ENCODE results near the gene RYR2. TPM values are rescaled to one million over a fixed set of nuclear protein-coding genes. Genes with fewer than 3 reads are reported as not detected.
"Not testable (repeated sequence)": the region's sequence is repeated elsewhere in the genome, so short reads cannot be mapped to it uniquely, and the experiment has no call there.

RYR2 gene
- total and polyA plus RNA-seq, 9 of the 15 experiments (the other 6 are each of a cell fraction or from before 2014, with no cell fraction given) = 0.03 to 0.42 (median 0.14) TPM

GRCh38 chr1:237149857-237150256, 107.9 kb downstream of the RYR2 start:
- FAIRE-seq (no peak), ATAC-seq (no peak), DNase-seq (ENCODE audit: extremely low read depth in 1 of 4, low spot score in 3 of 4) (no peak)
- H3K4me1 ChIP-seq (replicated peaks in 1 of 2; ENCODE audit: control insufficient read depth in 2 of 2, insufficient read depth in 2 of 2, low read length in 2 of 2) = no peaks in the 10 kb centered on the region
- H3K79me2 ChIP-seq (ENCODE audit: control insufficient read depth, insufficient read depth, low read length) = no peaks in the 10 kb centered on the region
- intact Hi-C loops (cut with micrococcal nuclease) (no loop called here), in situ Hi-C loops (cut with MboI) (no loop called here)
- H3K27me3 ChIP-seq (ENCODE audit: control insufficient read depth in 2 of 2, insufficient read depth in 2 of 2, low read length in 2 of 2) = no peaks in the 10 kb centered on the region
- H3K36me3 ChIP-seq (ENCODE audit: control insufficient read depth, insufficient read depth, low read length) = no peaks in the 10 kb centered on the region
- H3K9ac ChIP-seq (ENCODE audit: insufficient read depth in 1 of 2, low read depth in 2 of 2, low read length in 2 of 2) = no peak overlapping the region
- no peaks in the 10 kb centered on the region for H4K20me1 ChIP-seq (replicated peaks; ENCODE audit: control insufficient read depth, insufficient read depth, low read length)
- POLR2A ChIA-PET = interaction anchor here (0.6 kb wide), 1 partner anchor 9 kb away, joined by 4 read pairs; no protein-coding TSS in a partner anchor
- CTCF ChIA-PET (ENCODE audit: low intra/inter-chr PET ratio) = no interaction called here
- H2AFZ ChIP-seq (ENCODE audit: low read depth, low read length) = no peak overlapping the region
- no peaks in the 10 kb centered on the region for H3K9me3 ChIP-seq (replicated peaks; ENCODE audit: control insufficient read depth, insufficient read depth, low read depth, low read length)
- BruUV-seq (replicated peaks) = no TSS peak
- WGBS (ENCODE audit: insufficient coverage, low coverage, missing lambda C conversion rate) = 0% methylated on average over 3 of the region's 3 CpGs
- H3K4me3 ChIP-seq = no peak overlapping the region
- H3K27ac ChIP-seq (ENCODE audit: extremely low read depth, low read depth, low read length) = no peak overlapping the region
- no peak overlapping the region for H3K4me2 ChIP-seq (ENCODE audit: insufficient read depth, low read length)
- no peaks in the 10 kb centered on the region for H3K9me1 ChIP-seq (ENCODE audit: control insufficient read depth, insufficient read depth, low read length)
- TF ChIP-seq XRCC3 (IDR thresholded peaks at IDR 0.05) = no peak
- TF ChIP-seq ETV1 (tag; conservative IDR thresholded peaks at IDR 0.05; ENCODE audit: low read depth) = no peak
- TF ChIP-seq ZSCAN32 (CRISPR knock-in tag; IDR thresholded peaks at IDR 0.05) = no peak
- no peak for TF ChIP-seq MCM7 (IDR thresholded peaks at IDR 0.05)
- no peak for TF ChIP-seq NCOA6 (IDR thresholded peaks at IDR 0.05)

GRCh38 chr1:237151979-237152378, 110.0 kb downstream of the RYR2 start:
- BruUV-seq (replicated peaks); H2AFZ ChIP-seq (ENCODE audit: low read depth, low read length); POLR2A ChIA-PET; H3K4me2 ChIP-seq (ENCODE audit: insufficient read depth, low read length); H3K9me1 ChIP-seq (ENCODE audit: control insufficient read depth, insufficient read depth, low read length); H4K20me1 ChIP-seq (replicated peaks; ENCODE audit: control insufficient read depth, insufficient read depth, low read length); H3K27me3 ChIP-seq (ENCODE audit: control insufficient read depth in 2 of 2, insufficient read depth in 2 of 2, low read length in 2 of 2); H3K4me1 ChIP-seq (replicated peaks in 1 of 2; ENCODE audit: control insufficient read depth in 2 of 2, insufficient read depth in 2 of 2, low read length in 2 of 2); ATAC-seq; in situ Hi-C loops (cut with MboI); CTCF ChIA-PET (ENCODE audit: low intra/inter-chr PET ratio); H3K79me2 ChIP-seq (ENCODE audit: control insufficient read depth, insufficient read depth, low read length); FAIRE-seq; H3K4me3 ChIP-seq; intact Hi-C loops (cut with micrococcal nuclease); H3K9me3 ChIP-seq (replicated peaks; ENCODE audit: control insufficient read depth, insufficient read depth, low read depth, low read length); DNase-seq (ENCODE audit: extremely low read depth in 1 of 4, low spot score in 3 of 4); H3K36me3 ChIP-seq (ENCODE audit: control insufficient read depth, insufficient read depth, low read length); H3K27ac ChIP-seq (ENCODE audit: extremely low read depth, low read depth, low read length); H3K9ac ChIP-seq (ENCODE audit: insufficient read depth in 1 of 2, low read depth in 2 of 2, low read length in 2 of 2): not testable (repeated sequence)
- 1% methylated on average over 6 of the region's 6 CpGs for WGBS (ENCODE audit: insufficient coverage, low coverage, missing lambda C conversion rate)
